Ascending aorta (tissue), 2 donors: ENCODE data around the gene TCF4. TPM values are rescaled to one million over a fixed set of nuclear protein-coding genes. Genes with fewer than 3 reads are reported as not detected.

Experiments
- DNase-seq, 2 donors: peaks; one replicate each; pipeline ENCODE4 v3.0.0-alpha.2; 2019; ENCODE audit warnings: low spot score in 2 of 2
- H3K27ac ChIP-seq, 2 donors: fragments of 200-600 bp; sonication (generic); one replicate each; pipeline ENCODE4 v1.5.1; 2016 to 2017; ENCODE audit warnings: mild to moderate bottlenecking in 1 of 2
- H3K27me3 ChIP-seq: fragments of 200-600 bp; sonication (generic); one replicate; pipeline ENCODE4 v1.5.1; 2017
- H3K36me3 ChIP-seq, 2 donors: fragments of 200-600 bp; sonication (generic); one replicate each; pipeline ENCODE4 v1.5.1; 2016
- H3K4me1 ChIP-seq, 2 donors: fragments of 200-600 bp; sonication (generic); one replicate each; pipeline ENCODE4 v1.5.1; 2016 to 2017; ENCODE audit warnings: mild to moderate bottlenecking in 1 of 2
- H3K4me3 ChIP-seq, 2 donors: fragments of 200-600 bp; sonication (generic); one replicate each; pipeline ENCODE4 v1.5.1; 2016 to 2017; ENCODE audit warnings: mild to moderate bottlenecking in 1 of 2
- H3K9me3 ChIP-seq, 2 donors: fragments of 200-600 bp; sonication (generic); one replicate each; pipeline ENCODE4 v1.5.1; 2016
- CTCF ChIP-seq, 3 experiments: fragments of 200-600 bp in 2 of 3; fragments of 450-650 bp in 1 of 3; sonication (generic) in 2 of 3; IDR thresholded peaks; one replicate each; pipeline ENCODE4 v1.5.1; 2016 to 2019; ENCODE audit warnings: antibody characterized with exemption in 3 of 3, mild to moderate bottlenecking in 1 of 3, moderate library complexity in 1 of 3
- intact Hi-C: fragments of 100-400 bp; cut with DNase I; formaldehyde crosslinking; loops from one replicate; pipeline ENCODE4 v1.15.1; 2023
- total RNA-seq: library from RNA; depleted of rRNA; stranded (reverse); fragments of >200 nt; gene quantifications from one replicate; pipeline ENCODE4 v1.1.0, GENCODE V29; 2016

The TCF4 gene
- total RNA-seq, 1 donor from 2014 or later: 180 TPM

GRCh38 chr18:55380589-55380988 lies 207.4 kb downstream of the TCF4 start:
- no peak for DNase-seq
- Histone ChIP-seq H3K27ac (no peak overlapping the region), H3K4me1 (no peaks in the 10 kb centered on the region), H3K4me3 (no peak overlapping the region), H3K27me3 (no peaks in the 10 kb centered on the region), H3K9me3 (no peaks in the 10 kb centered on the region), H3K36me3 (no peaks in the 10 kb centered on the region)
- intact Hi-C loops: no loop called here
- no peak for TF ChIP-seq CTCF (IDR thresholded peaks at IDR 0.05)

GRCh38 chr18:55376387-55376786 lies 211.6 kb downstream of the TCF4 start:
- Histone ChIP-seq H3K27me3 (no peaks in the 10 kb centered on the region), H3K27ac (no peak overlapping the region), H3K9me3 (peaks cover 0 to 12% of the 10 kb centered on the region in 2 donors), H3K36me3 (no peaks in the 10 kb centered on the region), H3K4me1 (no peaks in the 10 kb centered on the region), H3K4me3 (no peak overlapping the region)
- intact Hi-C loops: no loop called here
- TF ChIP-seq CTCF (IDR thresholded peaks at IDR 0.05): no peak
- no peak for DNase-seq

- no peaks in the 10 kb centered on the region for H3K36me3 ChIP-seq
- no peaks in the 10 kb centered on the region for H3K27me3 ChIP-seq
- no peak overlapping the region for H3K27ac ChIP-seq
- H3K4me3 ChIP-seq: no peak overlapping the region
- no peak for TF ChIP-seq CTCF (IDR thresholded peaks at IDR 0.05)
- peaks cover 0 to 12% of the 10 kb centered on the region in 2 donors for H3K9me3 ChIP-seq
- DNase-seq: no peak
- intact Hi-C loops: no loop called here
- no peaks in the 10 kb centered on the region for H3K4me1 ChIP-seq
Measured at GRCh38 chr18:55375930-55376329, 212.1 kb downstream of the TCF4 start.

GRCh38 chr18:55374741-55375140 lies 213.3 kb downstream of the TCF4 start:
- no peak for TF ChIP-seq CTCF (IDR thresholded peaks at IDR 0.05)
- intact Hi-C loops: no loop called here
- DNase-seq: no peak
- H3K4me1 ChIP-seq: no peaks in the 10 kb centered on the region
- no peak overlapping the region for H3K27ac ChIP-seq
- peaks cover 0 to 12% of the 10 kb centered on the region in 2 donors for H3K9me3 ChIP-seq
- H3K36me3 ChIP-seq: no peaks in the 10 kb centered on the region
- H3K27me3 ChIP-seq: no peaks in the 10 kb centered on the region
- no peak overlapping the region for H3K4me3 ChIP-seq

- H3K4me3 ChIP-seq: no peak overlapping the region
- peaks cover 0 to 12% of the 10 kb centered on the region in 2 donors for H3K9me3 ChIP-seq
- no peaks in the 10 kb centered on the region for H3K4me1 ChIP-seq
- intact Hi-C loops: no loop called here
- no peak overlapping the region for H3K27ac ChIP-seq
- no peaks in the 10 kb centered on the region for H3K27me3 ChIP-seq
- DNase-seq: no peak
- TF ChIP-seq CTCF (IDR thresholded peaks at IDR 0.05): no peak
- H3K36me3 ChIP-seq: no peaks in the 10 kb centered on the region
Measured at GRCh38 chr18:55372209-55372608, 215.8 kb downstream of the TCF4 start.

GRCh38 chr18:55370936-55371335 lies 217.1 kb downstream of the TCF4 start:
- peaks cover 0 to 12% of the 10 kb centered on the region in 2 donors for H3K9me3 ChIP-seq
- DNase-seq: no peak
- no peak for TF ChIP-seq CTCF (IDR thresholded peaks at IDR 0.05)
- no peak overlapping the region for H3K27ac ChIP-seq
- H3K36me3 ChIP-seq: no peaks in the 10 kb centered on the region
- intact Hi-C loops: no loop called here
- no peak overlapping the region for H3K4me3 ChIP-seq
- H3K4me1 ChIP-seq: no peaks in the 10 kb centered on the region
- H3K27me3 ChIP-seq: no peaks in the 10 kb centered on the region
